OCI-M2 (cell line): Measurements from ENCODE around the gene GJC3.
"Not testable (repeated sequence)": the region's sequence is repeated elsewhere in the genome, so short reads cannot be mapped to it uniquely, and the experiment has no call there.

Experiments
- DNase-seq: peaks from one replicate; lab custom pipeline; 2025; ENCODE audit not compliant: unreplicated experiment; lab: John Stamatoyannopoulos, UW

GJC3 gene

GRCh38 chr7:99928994-99929729 lies at the start of gene GJC3:
Gene GJC3 (minus strand): TSS chr7:99929620. CDS start chr7:99929620, 0 bp downstream.
- no peak for DNase-seq

- DNase-seq = no peak
Measured at GRCh38 chr7:99976626-99977025, 47.2 kb upstream of the GJC3 start.

GRCh38 chr7:99975782-99976521 lies 46.5 kb upstream of the GJC3 start, which contains the start of gene AZGP1:
Gene AZGP1 (minus strand): TSS chr7:99976031. CDS start chr7:99976020, 11 bp downstream.
- no peak for DNase-seq

- no peak for DNase-seq
Measured at GRCh38 chr7:99974681-99975080, 45.3 kb upstream of the GJC3 start.

GRCh38 chr7:99973817-99974216 lies 44.4 kb upstream of the GJC3 start:
- not testable (repeated sequence) for DNase-seq

- DNase-seq = no peak
Measured at GRCh38 chr7:99971242-99971641, 41.8 kb upstream of the GJC3 start.

- not testable (repeated sequence) for DNase-seq
Measured at GRCh38 chr7:99969813-99970212, 40.4 kb upstream of the GJC3 start.

GRCh38 chr7:99969298-99969697 lies 39.9 kb upstream of the GJC3 start:
- DNase-seq = no peak

GRCh38 chr7:99958564-99959227 lies 29.3 kb upstream of the GJC3 start:
- DNase-seq = no peak

- no peak for DNase-seq
Measured at GRCh38 chr7:99955247-99955646, 25.8 kb upstream of the GJC3 start.

- not testable (repeated sequence) for DNase-seq
Measured at GRCh38 chr7:99954643-99955042, 25.2 kb upstream of the GJC3 start.

- DNase-seq = no peak
Measured at GRCh38 chr7:99953649-99954048, 24.2 kb upstream of the GJC3 start.

- not testable (repeated sequence) for DNase-seq
Measured at GRCh38 chr7:99952649-99953048, 23.2 kb upstream of the GJC3 start.

GRCh38 chr7:99950819-99951218 lies 21.4 kb upstream of the GJC3 start:
- DNase-seq = not testable (repeated sequence)

GRCh38 chr7:99949645-99950228 lies 20.3 kb upstream of the GJC3 start:
- DNase-seq = no peak

- DNase-seq = no peak
Measured at GRCh38 chr7:99947608-99948007, 18.2 kb upstream of the GJC3 start.

GRCh38 chr7:99944497-99945070 lies 15.2 kb upstream of the GJC3 start:
- DNase-seq = no peak

GRCh38 chr7:99943641-99944496 lies 14.4 kb upstream of the GJC3 start:
- no peak for DNase-seq

- no peak for DNase-seq
Measured at GRCh38 chr7:99938296-99938695, 8.9 kb upstream of the GJC3 start.

- not testable (repeated sequence) for DNase-seq
Measured at GRCh38 chr7:99935009-99935408, 5.6 kb upstream of the GJC3 start.
